ENCODE measurements around the gene MIA.

DNA sequence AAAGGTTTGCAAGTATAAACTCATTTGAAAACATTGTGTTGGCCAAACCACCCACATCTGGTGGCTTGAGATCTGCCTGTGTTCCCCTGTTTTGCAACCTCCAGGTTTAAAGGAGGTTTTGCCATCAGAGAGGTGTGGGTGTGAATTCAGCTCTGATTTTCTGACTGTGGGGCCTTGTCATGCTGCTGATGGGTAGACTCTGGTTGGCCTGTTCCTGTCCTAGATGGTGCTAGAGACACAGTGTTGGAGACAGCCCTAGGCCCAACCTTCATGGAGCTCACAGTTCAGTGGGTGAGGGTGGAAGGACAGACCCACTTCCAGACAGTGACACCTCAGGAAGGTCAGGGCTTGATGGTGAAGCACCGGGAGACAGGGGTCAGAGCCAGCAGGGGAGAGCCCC, 10.2 kb downstream of the MIA start:
- TF ChIP-seq, protein P1, sequence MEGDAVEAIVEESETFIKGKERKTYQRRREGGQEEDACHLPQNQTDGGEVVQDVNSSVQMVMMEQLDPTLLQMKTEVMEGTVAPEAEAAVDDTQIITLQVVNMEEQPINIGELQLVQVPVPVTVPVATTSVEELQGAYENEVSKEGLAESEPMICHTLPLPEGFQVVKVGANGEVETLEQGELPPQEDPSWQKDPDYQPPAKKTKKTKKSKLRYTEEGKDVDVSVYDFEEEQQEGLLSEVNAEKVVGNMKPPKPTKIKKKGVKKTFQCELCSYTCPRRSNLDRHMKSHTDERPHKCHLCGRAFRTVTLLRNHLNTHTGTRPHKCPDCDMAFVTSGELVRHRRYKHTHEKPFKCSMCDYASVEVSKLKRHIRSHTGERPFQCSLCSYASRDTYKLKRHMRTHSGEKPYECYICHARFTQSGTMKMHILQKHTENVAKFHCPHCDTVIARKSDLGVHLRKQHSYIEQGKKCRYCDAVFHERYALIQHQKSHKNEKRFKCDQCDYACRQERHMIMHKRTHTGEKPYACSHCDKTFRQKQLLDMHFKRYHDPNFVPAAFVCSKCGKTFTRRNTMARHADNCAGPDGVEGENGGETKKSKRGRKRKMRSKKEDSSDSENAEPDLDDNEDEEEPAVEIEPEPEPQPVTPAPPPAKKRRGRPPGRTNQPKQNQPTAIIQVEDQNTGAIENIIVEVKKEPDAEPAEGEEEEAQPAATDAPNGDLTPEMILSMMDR (IDR thresholded peaks at IDR 0.05) = no peak
- no peak for TF ChIP-seq POLR2A (IDR thresholded peaks at IDR 0.05)

All from breast epithelium (tissue), 3 donors.